Measurements from ENCODE around the gene HDAC4.

Gene HDAC4

GRCh38 chr2:239109928-239110545, 290.8 kb downstream of the HDAC4 start:
- no peak for ATAC-seq (ENCODE audit: low read depth)
- Mint-ChIP-seq H3K27me3 (no peaks in the 10 kb centered on the region), H3K4me3 (no peak overlapping the region), H3K27ac (no peak overlapping the region), H3K4me1 (no peaks in the 10 kb centered on the region), H3K9me3 (no peaks in the 10 kb centered on the region), H3K36me3 (peaks cover 10% of the 10 kb centered on the region)
- DNase-seq (ENCODE audit: low spot score in 2 of 2): no peak

- Mint-ChIP-seq H3K9me3 (no peaks in the 10 kb centered on the region), H3K36me3 (peaks cover 13% of the 10 kb centered on the region), H3K4me3 (no peak overlapping the region), H3K27ac (no peak overlapping the region), H3K27me3 (no peaks in the 10 kb centered on the region), H3K4me1 (no peaks in the 10 kb centered on the region)
- ATAC-seq (ENCODE audit: low read depth): no peak
- no peak for DNase-seq (ENCODE audit: low spot score in 2 of 2)
Measured at GRCh38 chr2:239109041-239109927, 291.5 kb downstream of the HDAC4 start.

DNA sequence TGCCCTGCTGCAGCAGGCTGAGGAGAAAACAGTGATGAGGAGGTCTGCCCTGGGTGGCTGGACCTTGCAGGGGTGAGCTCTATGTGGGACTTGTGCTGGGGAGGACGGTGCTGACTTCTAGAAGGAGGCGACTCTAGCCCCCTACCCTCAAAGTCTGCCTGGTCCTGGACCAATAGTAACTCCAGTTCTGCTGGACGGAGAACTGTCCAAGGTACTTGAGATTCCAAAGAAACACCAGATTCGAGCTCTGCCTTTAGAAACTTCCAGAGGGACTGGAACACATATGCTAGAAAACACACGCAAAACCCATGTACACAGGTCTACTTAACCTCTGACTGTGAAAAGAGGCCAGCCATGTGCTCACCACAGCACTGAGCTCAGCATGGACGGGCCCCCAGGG, 292.4 kb downstream of the HDAC4 start:
- ATAC-seq (ENCODE audit: low read depth): no peak
- Mint-ChIP-seq H3K9me3 (no peaks in the 10 kb centered on the region), H3K36me3 (peaks cover 13% of the 10 kb centered on the region), H3K27me3 (no peaks in the 10 kb centered on the region), H3K4me3 (no peak overlapping the region), H3K27ac (no peak overlapping the region), H3K4me1 (no peaks in the 10 kb centered on the region)
- DNase-seq (ENCODE audit: low spot score in 2 of 2): no peak

DNA sequence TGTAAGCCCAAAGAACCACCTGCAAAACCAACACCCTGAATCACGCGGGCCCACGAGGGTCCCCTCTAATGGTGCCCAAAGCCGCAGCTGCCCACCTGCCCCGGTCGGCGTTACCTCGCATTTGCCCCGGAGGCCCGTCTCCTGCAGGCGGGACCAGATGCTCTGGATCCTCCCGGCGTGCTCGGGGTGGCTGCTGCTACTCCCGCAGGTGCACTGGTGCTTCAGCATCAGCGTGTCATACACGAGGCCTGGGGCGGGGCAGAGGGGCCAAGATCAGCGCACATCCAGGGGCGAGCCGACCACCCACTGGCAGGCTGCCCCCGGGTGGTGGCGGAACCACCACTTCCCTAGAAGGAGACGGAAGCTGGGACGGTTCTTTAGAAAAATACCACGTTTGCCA, 292.9 kb downstream of the HDAC4 start:
- H3K4me1 Mint-ChIP-seq: no peaks in the 10 kb centered on the region
- ATAC-seq (ENCODE audit: low read depth) (no peak), DNase-seq (ENCODE audit: low spot score in 2 of 2) (no peak)
- no peaks in the 10 kb centered on the region for H3K27me3 Mint-ChIP-seq
- H3K36me3 Mint-ChIP-seq: peaks cover 13% of the 10 kb centered on the region
- no peak overlapping the region for H3K27ac Mint-ChIP-seq
- no peaks in the 10 kb centered on the region for H3K9me3 Mint-ChIP-seq
- H3K4me3 Mint-ChIP-seq: no peak overlapping the region

DNA sequence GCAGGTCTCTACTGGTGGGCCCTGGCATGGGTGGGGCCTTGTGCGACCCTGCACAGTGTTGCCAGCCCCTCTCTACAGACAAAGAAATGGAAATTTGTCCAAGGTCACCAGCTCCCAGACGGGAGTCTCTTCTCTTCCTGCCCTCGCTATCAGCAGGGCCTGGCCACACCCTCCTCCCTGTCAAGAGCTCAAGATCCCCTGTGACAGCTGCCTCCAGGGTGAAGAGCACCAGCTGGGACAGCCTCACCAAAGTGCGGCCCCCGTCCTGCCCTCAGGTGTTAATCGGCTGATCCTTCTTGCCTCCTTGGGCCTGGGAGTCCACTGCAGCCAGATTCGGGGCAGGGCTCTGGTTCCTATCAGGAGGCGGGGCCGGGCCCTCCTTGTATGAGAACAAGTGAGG, 293.9 kb downstream of the HDAC4 start:
- peaks cover 16% of the 10 kb centered on the region for H3K36me3 Mint-ChIP-seq
- no peak overlapping the region for H3K27ac Mint-ChIP-seq
- H3K4me3 Mint-ChIP-seq: no peak overlapping the region
- no peaks in the 10 kb centered on the region for H3K4me1 Mint-ChIP-seq
- H3K27me3 Mint-ChIP-seq: no peaks in the 10 kb centered on the region
- no peak for DNase-seq (ENCODE audit: low spot score in 2 of 2)
- H3K9me3 Mint-ChIP-seq: no peaks in the 10 kb centered on the region
- ATAC-seq (ENCODE audit: low read depth): no peak

DNA sequence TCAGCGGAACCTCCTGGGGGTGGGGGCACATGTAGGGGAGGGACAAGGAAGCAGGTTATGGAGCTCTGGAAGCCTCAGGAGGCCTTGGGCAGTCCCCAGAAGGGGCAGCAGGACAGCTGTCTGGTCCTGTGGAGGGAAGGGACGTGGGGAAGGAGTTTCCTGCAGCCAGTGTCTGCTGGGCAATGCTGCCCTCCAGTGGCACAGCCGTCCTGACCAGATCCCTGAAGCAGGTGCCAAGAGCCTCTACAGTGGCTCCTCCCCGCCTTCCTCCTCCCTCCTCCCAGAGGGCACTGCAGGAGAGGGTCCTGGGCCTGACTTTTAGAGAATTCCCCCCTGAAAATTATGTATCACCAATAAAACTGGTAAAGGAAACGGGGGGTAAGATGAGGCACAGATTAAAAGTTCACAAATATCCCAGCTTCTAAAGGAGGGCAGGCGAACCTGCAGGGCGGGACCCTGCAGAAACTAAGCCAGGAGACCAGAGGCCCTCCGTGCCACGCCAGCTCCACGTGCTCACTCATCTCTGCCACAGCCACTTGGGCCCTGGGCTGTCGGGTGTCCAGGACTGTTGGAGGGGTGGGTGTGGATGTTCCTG, 294.4 kb downstream of the HDAC4 start:
- no peaks in the 10 kb centered on the region for H3K27me3 Mint-ChIP-seq
- H3K9me3 Mint-ChIP-seq: no peaks in the 10 kb centered on the region
- no peak for ATAC-seq (ENCODE audit: low read depth)
- peaks cover 17% of the 10 kb centered on the region for H3K36me3 Mint-ChIP-seq
- H3K4me1 Mint-ChIP-seq: no peaks in the 10 kb centered on the region
- H3K27ac Mint-ChIP-seq: no peak overlapping the region
- no peak for DNase-seq (ENCODE audit: low spot score in 2 of 2)
- no peak overlapping the region for H3K4me3 Mint-ChIP-seq

GRCh38 chr2:239105234-239105633, 295.6 kb downstream of the HDAC4 start:
- Mint-ChIP-seq H3K4me3 (no peak overlapping the region), H3K9me3 (no peaks in the 10 kb centered on the region), H3K27ac (no peak overlapping the region), H3K27me3 (no peaks in the 10 kb centered on the region), H3K4me1 (no peaks in the 10 kb centered on the region), H3K36me3 (peaks cover 20% of the 10 kb centered on the region)
- no peak for DNase-seq (ENCODE audit: low spot score in 2 of 2)
- ATAC-seq (ENCODE audit: low read depth): no peak

GRCh38 chr2:239104800-239105199, 296.0 kb downstream of the HDAC4 start:
- Mint-ChIP-seq H3K36me3 (peaks cover 22% of the 10 kb centered on the region), H3K27ac (no peak overlapping the region), H3K27me3 (no peaks in the 10 kb centered on the region), H3K4me3 (no peak overlapping the region), H3K4me1 (no peaks in the 10 kb centered on the region), H3K9me3 (no peaks in the 10 kb centered on the region)
- ATAC-seq (ENCODE audit: low read depth) (no peak), DNase-seq (ENCODE audit: low spot score in 2 of 2) (no peak)

DNA sequence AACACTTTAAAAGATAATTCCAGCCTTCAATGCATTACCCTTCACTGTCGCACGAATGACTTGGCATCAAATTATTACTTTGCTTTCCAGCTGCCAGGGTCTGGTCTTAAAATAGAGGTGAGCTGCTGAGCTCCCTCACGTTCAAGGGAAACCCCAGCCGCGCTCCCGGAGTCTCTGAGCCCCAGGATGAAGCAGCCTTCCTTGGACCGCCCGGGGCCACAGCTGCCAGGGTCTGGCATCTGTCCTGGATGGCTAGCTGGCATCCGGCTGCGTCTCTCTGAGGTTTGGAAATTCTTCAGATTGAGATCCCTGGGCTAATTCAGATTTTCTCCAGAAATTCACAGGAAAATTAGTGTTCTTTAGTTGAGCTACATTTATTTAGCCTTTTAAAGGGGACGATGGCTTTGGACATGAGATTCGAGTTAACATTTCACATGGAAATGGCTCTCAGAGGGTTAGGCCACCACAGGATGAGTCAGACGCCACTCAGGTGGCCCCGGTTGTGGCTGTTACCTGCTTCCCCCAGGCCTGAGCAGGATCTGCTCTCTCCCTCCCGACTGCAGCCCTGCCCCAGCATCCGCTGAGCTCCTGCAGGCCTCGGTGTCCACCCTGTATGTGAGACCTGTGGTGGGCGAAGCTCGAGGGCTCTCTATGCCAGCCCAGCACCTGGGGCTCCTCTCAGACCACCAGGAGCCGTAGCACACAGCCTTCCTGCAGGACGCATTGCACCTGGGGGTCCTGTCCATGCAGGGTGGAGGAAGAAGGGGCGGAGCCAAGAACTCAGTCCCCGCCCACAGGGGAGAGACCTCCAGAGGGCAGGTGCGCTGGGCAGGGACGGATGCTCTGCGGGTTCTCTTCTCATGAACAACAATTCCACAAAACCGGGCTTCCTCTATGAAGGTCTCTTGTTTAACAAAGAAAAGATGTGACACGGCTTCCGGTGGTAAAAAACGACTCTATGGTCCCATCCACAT, 297.4 kb downstream of the HDAC4 start:
- Mint-ChIP-seq H3K27ac (no peak overlapping the region), H3K27me3 (no peaks in the 10 kb centered on the region), H3K4me1 (no peaks in the 10 kb centered on the region), H3K36me3 (peaks cover 17% of the 10 kb centered on the region), H3K9me3 (no peaks in the 10 kb centered on the region), H3K4me3 (no peak overlapping the region)
- no peak for DNase-seq (ENCODE audit: low spot score in 2 of 2)
- ATAC-seq (ENCODE audit: low read depth): no peak

- DNase-seq (ENCODE audit: low spot score in 2 of 2): no peak
- H3K9me3 Mint-ChIP-seq: no peaks in the 10 kb centered on the region
- H3K27ac Mint-ChIP-seq: no peak overlapping the region
- no peak for ATAC-seq (ENCODE audit: low read depth)
- H3K4me3 Mint-ChIP-seq: no peak overlapping the region
- H3K27me3 Mint-ChIP-seq: no peaks in the 10 kb centered on the region
- H3K4me1 Mint-ChIP-seq: no peaks in the 10 kb centered on the region
- H3K36me3 Mint-ChIP-seq: peaks cover 17% of the 10 kb centered on the region
Measured at GRCh38 chr2:239102266-239102665, 298.6 kb downstream of the HDAC4 start.

DNA sequence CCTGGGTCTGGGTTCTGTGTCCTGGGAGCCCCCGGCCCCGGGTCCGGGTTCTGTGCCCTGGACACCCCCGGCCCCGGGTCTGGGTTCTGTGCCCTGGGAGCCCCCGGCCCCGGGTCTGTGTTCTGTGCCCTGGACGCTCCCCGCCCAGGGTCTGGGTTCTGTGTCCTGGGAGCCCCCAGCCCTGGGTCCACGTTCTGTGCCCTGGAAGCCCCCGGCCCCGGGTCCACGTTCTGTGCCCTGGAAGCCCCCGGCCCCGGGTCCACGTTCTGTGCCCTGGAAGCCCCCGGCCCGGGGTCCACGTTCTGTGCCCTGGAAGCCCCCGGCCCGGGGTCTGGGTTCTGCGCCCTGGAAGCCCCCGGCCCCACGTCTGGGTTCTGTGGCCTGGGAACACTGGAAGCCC, 299.0 kb downstream of the HDAC4 start:
- Mint-ChIP-seq H3K4me1 (no peaks in the 10 kb centered on the region), H3K9me3 (no peaks in the 10 kb centered on the region), H3K4me3 (no peak overlapping the region), H3K27ac (no peak overlapping the region), H3K36me3 (peaks cover 17% of the 10 kb centered on the region), H3K27me3 (no peaks in the 10 kb centered on the region)
- ATAC-seq (ENCODE audit: low read depth): no peak
- no peak for DNase-seq (ENCODE audit: low spot score in 2 of 2)

DNA sequence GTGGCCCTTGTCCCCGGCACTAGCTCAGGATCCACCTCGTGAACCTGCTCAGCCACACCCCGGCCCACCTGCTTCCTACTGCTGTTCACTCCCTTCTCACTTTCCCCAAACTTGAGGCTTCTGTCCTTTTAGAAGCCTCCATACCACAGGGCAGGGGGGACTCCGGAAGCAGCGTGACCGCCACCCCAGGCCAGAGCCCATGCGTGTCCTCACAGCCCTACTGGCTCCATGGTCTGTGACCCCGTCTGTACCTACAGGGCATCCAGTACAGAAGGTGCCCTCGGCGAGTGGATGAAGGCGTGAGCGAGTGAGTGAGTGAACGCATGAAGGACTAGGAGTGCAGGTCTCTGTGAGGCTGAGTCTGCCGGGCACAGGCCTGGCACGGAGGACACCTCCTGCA, 299.7 kb downstream of the HDAC4 start:
- H3K27me3 Mint-ChIP-seq: no peaks in the 10 kb centered on the region
- ATAC-seq (ENCODE audit: low read depth) (no peak), DNase-seq (ENCODE audit: low spot score in 2 of 2) (no peak)
- H3K27ac Mint-ChIP-seq: no peak overlapping the region
- H3K4me3 Mint-ChIP-seq: no peak overlapping the region
- H3K9me3 Mint-ChIP-seq: no peaks in the 10 kb centered on the region
- peaks cover 16% of the 10 kb centered on the region for H3K36me3 Mint-ChIP-seq
- no peaks in the 10 kb centered on the region for H3K4me1 Mint-ChIP-seq

- Mint-ChIP-seq H3K36me3 (peaks cover 13% of the 10 kb centered on the region), H3K27me3 (no peaks in the 10 kb centered on the region), H3K4me1 (no peaks in the 10 kb centered on the region)
Measured at GRCh38 chr2:239099474-239099873, 301.3 kb downstream of the HDAC4 start.

More at GRCh38 chr2:239099474-239099873, 301.3 kb downstream of the HDAC4 start:
- no peak overlapping the region for H3K4me3 Mint-ChIP-seq
- ATAC-seq (ENCODE audit: low read depth) (no peak), DNase-seq (ENCODE audit: low spot score in 2 of 2) (no peak)
- H3K27ac Mint-ChIP-seq: no peak overlapping the region
- no peaks in the 10 kb centered on the region for H3K9me3 Mint-ChIP-seq

Measured in memory B cell (primary cell).